ENCODE results near the gene KCNJ3. TPM values are rescaled to one million over a fixed set of nuclear protein-coding genes. Genes with fewer than 3 reads are reported as not detected.

KCNJ3 gene
- total and polyA plus RNA-seq, 9 of the 15 experiments (the other 6 are each of a cell fraction or from before 2014, with no cell fraction given): not detected

DNA sequence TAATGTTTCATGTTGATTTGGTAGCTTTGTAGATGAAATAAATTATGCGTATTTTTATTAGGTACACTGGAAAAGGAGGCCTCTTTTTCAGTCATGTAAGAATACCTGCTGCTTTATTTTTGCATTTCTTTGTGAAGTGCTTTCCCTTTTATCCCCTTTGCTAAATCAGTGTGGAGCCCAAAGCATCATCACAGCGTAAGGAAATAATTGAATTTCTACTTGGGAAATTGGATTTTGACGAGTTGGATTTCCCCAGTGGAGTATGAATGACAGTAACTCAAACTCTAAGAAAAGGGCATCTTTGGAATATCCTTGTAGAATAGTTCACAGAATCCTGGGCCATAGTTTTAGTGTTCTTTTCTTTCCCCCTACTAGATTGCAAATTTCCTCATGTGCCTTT, 97.2 kb downstream of the KCNJ3 start:
- no peaks in the 10 kb centered on the region for H4K20me1 ChIP-seq (replicated peaks; ENCODE audit: control insufficient read depth, insufficient read depth, low read length)
- H3K4me1 ChIP-seq (replicated peaks in 1 of 2; ENCODE audit: control insufficient read depth in 2 of 2, insufficient read depth in 2 of 2, low read length in 2 of 2): no peaks in the 10 kb centered on the region
- intact Hi-C loops (cut with micrococcal nuclease): no loop called here
- no TSS peak for BruUV-seq (replicated peaks)
- H2AFZ ChIP-seq (ENCODE audit: low read depth, low read length): no peak overlapping the region
- DNase-seq (ENCODE audit: extremely low read depth in 1 of 4, low spot score in 3 of 4) (no peak), ATAC-seq (no peak), FAIRE-seq (no peak)
- no peaks in the 10 kb centered on the region for H3K9me1 ChIP-seq (ENCODE audit: control insufficient read depth, insufficient read depth, low read length)
- no peaks in the 10 kb centered on the region for H3K36me3 ChIP-seq (ENCODE audit: control insufficient read depth, insufficient read depth, low read length)
- H3K4me3 ChIP-seq: no peak overlapping the region
- ChIA-PET POLR2A (no interaction called here), CTCF (ENCODE audit: low intra/inter-chr PET ratio) (no interaction called here)
- no peaks in the 10 kb centered on the region for H3K79me2 ChIP-seq (ENCODE audit: control insufficient read depth, insufficient read depth, low read length)
- no peaks in the 10 kb centered on the region for H3K9me3 ChIP-seq (replicated peaks; ENCODE audit: control insufficient read depth, insufficient read depth, low read depth, low read length)
- in situ Hi-C loops (cut with MboI): no loop called here
- WGBS (ENCODE audit: insufficient coverage, low coverage, missing lambda C conversion rate): 0% methylated on average over 3 of the region's 3 CpGs
- no peak overlapping the region for H3K27ac ChIP-seq (ENCODE audit: extremely low read depth, low read depth, low read length)
- no peak overlapping the region for H3K4me2 ChIP-seq (ENCODE audit: insufficient read depth, low read length)
- TF ChIP-seq ZNF695 (CRISPR knock-in tag; IDR thresholded peaks at IDR 0.05): no peak
- TF ChIP-seq SAFB (IDR thresholded peaks at IDR 0.05; ENCODE audit: borderline replicate concordance, low read depth, low read length): no peak
- TF ChIP-seq, protein P1, sequence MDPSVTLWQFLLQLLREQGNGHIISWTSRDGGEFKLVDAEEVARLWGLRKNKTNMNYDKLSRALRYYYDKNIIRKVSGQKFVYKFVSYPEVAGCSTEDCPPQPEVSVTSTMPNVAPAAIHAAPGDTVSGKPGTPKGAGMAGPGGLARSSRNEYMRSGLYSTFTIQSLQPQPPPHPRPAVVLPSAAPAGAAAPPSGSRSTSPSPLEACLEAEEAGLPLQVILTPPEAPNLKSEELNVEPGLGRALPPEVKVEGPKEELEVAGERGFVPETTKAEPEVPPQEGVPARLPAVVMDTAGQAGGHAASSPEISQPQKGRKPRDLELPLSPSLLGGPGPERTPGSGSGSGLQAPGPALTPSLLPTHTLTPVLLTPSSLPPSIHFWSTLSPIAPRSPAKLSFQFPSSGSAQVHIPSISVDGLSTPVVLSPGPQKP (CRISPR knock-in tag; IDR thresholded peaks at IDR 0.05): no peak
- no peak for TF ChIP-seq ZNF76 (CRISPR knock-in tag; IDR thresholded peaks at IDR 0.05; ENCODE audit: borderline replicate concordance)
- no peak for TF ChIP-seq ZNF699 (CRISPR knock-in tag; IDR thresholded peaks at IDR 0.05; ENCODE audit: insufficient replicate concordance)
- no peak overlapping the region for H3K9ac ChIP-seq (ENCODE audit: insufficient read depth in 1 of 2, low read depth in 2 of 2, low read length in 2 of 2)
- no peaks in the 10 kb centered on the region for H3K27me3 ChIP-seq (ENCODE audit: control insufficient read depth in 2 of 2, insufficient read depth in 2 of 2, low read length in 2 of 2)

- in situ Hi-C loops (cut with MboI) (no loop called here), intact Hi-C loops (cut with micrococcal nuclease) (no loop called here)
- ChIA-PET POLR2A (no interaction called here), CTCF (ENCODE audit: low intra/inter-chr PET ratio) (no interaction called here)
- no TSS peak for BruUV-seq (replicated peaks)
- no peak for TF ChIP-seq TCF7L2 (IDR thresholded peaks at IDR 0.05; ENCODE audit: low read depth, low read length)
- no peak overlapping the region for H3K9ac ChIP-seq (ENCODE audit: insufficient read depth in 1 of 2, low read depth in 2 of 2, low read length in 2 of 2)
- H3K36me3 ChIP-seq (ENCODE audit: control insufficient read depth, insufficient read depth, low read length): no peaks in the 10 kb centered on the region
- no peak overlapping the region for H3K4me3 ChIP-seq
- no peaks in the 10 kb centered on the region for H4K20me1 ChIP-seq (replicated peaks; ENCODE audit: control insufficient read depth, insufficient read depth, low read length)
- no peak overlapping the region for H3K4me2 ChIP-seq (ENCODE audit: insufficient read depth, low read length)
- H2AFZ ChIP-seq (ENCODE audit: low read depth, low read length): no peak overlapping the region
- H3K79me2 ChIP-seq (ENCODE audit: control insufficient read depth, insufficient read depth, low read length): no peaks in the 10 kb centered on the region
- DNase-seq (ENCODE audit: extremely low read depth in 1 of 4, low spot score in 3 of 4): no peak
- no peak for ATAC-seq
- H3K9me3 ChIP-seq (replicated peaks; ENCODE audit: control insufficient read depth, insufficient read depth, low read depth, low read length): no peaks in the 10 kb centered on the region; the same call in 1 of the 2 replicates
- no peaks in the 10 kb centered on the region for H3K4me1 ChIP-seq (replicated peaks in 1 of 2; ENCODE audit: control insufficient read depth in 2 of 2, insufficient read depth in 2 of 2, low read length in 2 of 2)
- FAIRE-seq: no peak
- no peak overlapping the region for H3K27ac ChIP-seq (ENCODE audit: extremely low read depth, low read depth, low read length)
- H3K9me1 ChIP-seq (ENCODE audit: control insufficient read depth, insufficient read depth, low read length): no peaks in the 10 kb centered on the region
- H3K27me3 ChIP-seq (ENCODE audit: control insufficient read depth in 2 of 2, insufficient read depth in 2 of 2, low read length in 2 of 2): no peaks in the 10 kb centered on the region
Observed at GRCh38 chr2:154804451-154804850, 106.0 kb downstream of the KCNJ3 start.
